B cell (primary cell): Measurements from ENCODE around the gene MRNIP. TPM values are rescaled to one million over a fixed set of nuclear protein-coding genes. Genes with fewer than 3 reads are reported as not detected.

Experiments
- ATAC-seq: fragments of 200-7000 bp; cut with Tn5 transposase; one replicate; pipeline ENCODE4 v1.10.0; 2021; ENCODE audit warnings: low read depth, mild to moderate bottlenecking, moderate number of reproducible peaks, moderate library complexity
- CTCF ChIA-PET: fragments of 350-600 bp; sonication (Branson Sonifier 250); formaldehyde crosslinking; loops from one replicate; lab custom pipeline; 2021; ENCODE audit warnings: antibody characterized with exemption, inconsistent platforms; lab: Charles Lee
- POLR2A ChIA-PET: fragments of 350-600 bp; sonication (Branson Sonifier 250); formaldehyde crosslinking; loops from one replicate; lab custom pipeline; 2021; ENCODE audit warnings: antibody characterized with exemption; lab: Charles Lee
- DNase-seq: peaks from one replicate; pipeline ENCODE4 v3.0.0; 2013
- H2AFZ ChIP-seq: 2 replicates; pipeline ENCODE4 v1.6.1; 2012; ENCODE audit warnings: mild to moderate bottlenecking, low read depth, low read length; ENCODE audit not compliant: insufficient read depth, poor library complexity, severe bottlenecking
- H3K27ac ChIP-seq, 2 donors: 1 replicate in 1 of 2; 2 replicates in 1 of 2; pipeline ENCODE4 v1.5.1; 2012 to 2013; ENCODE audit warnings: low read length in 2 of 2, mild to moderate bottlenecking in 2 of 2, moderate library complexity in 1 of 2
- H3K27me3 ChIP-seq, 4 experiments: fragments of 200-600 bp in 1 of 4; sonication (generic) in 1 of 4; replicated peaks in 1 of 4; 1 replicate in 2 of 4; 2 replicates in 2 of 4; pipeline versions ENCODE4 v1.6.1 to v1.7.0; 2013 to 2016; ENCODE audit warnings: low read length in 3 of 4, mild to moderate bottlenecking in 2 of 4, mixed read lengths in 1 of 4, moderate library complexity in 1 of 4; ENCODE audit not compliant: insufficient read depth in 4 of 4, control insufficient read depth in 3 of 4; ENCODE audit errors: control extremely low read depth in 1 of 4
- H3K36me3 ChIP-seq, 2 experiments: replicated peaks in 1 of 2; 1 replicate in 1 of 2; 2 replicates in 1 of 2; pipeline versions ENCODE4 v1.6.1 to v1.7.1; 2013; ENCODE audit warnings: low read length in 1 of 2; ENCODE audit not compliant: insufficient read depth in 2 of 2, control insufficient read depth in 1 of 2; ENCODE audit errors: control extremely low read depth in 1 of 2, extremely low read depth in 1 of 2
- H3K4me1 ChIP-seq, 2 donors: fragments of 200-600 bp in 1 of 2; sonication (generic) in 1 of 2; 1 replicate in 1 of 2; 2 replicates in 1 of 2; pipeline versions ENCODE4 v1.5.1 to v1.6.1; 2013 to 2017; ENCODE audit warnings: low read length in 2 of 2; ENCODE audit not compliant: control insufficient read depth in 2 of 2, insufficient read depth in 2 of 2
- H3K4me2 ChIP-seq: replicated peaks from 2 replicates; pipeline ENCODE3; 2012; ENCODE audit warnings: mild to moderate bottlenecking, low read depth, low read length; ENCODE audit not compliant: poor library complexity, severe bottlenecking
- H3K4me3 ChIP-seq, 5 experiments: fragments of 200-600 bp in 1 of 5; sonication (generic) in 1 of 5; 1 replicate in 3 of 5; 2 replicates in 2 of 5; pipeline versions ENCODE4 v1.5.1 to v1.7.0; 2011 to 2016; ENCODE audit warnings: low read length in 4 of 5, mild to moderate bottlenecking in 4 of 5, low read depth in 2 of 5, control low read depth in 1 of 5, moderate library complexity in 1 of 5; ENCODE audit not compliant: insufficient read depth in 1 of 5; ENCODE audit errors: control extremely low read depth in 1 of 5, extremely low read depth in 1 of 5
- H3K79me2 ChIP-seq: fragments of 200-600 bp; sonication (generic); one replicate; pipeline ENCODE4 v1.6.0; 2016; ENCODE audit warnings: low read length; ENCODE audit not compliant: control insufficient read depth, insufficient read depth
- H3K9ac ChIP-seq: fragments of 200-600 bp; sonication (generic); 2 replicates; pipeline ENCODE4 v1.6.1; 2017; ENCODE audit warnings: mild to moderate bottlenecking, low read length, moderate library complexity
- H3K9me3 ChIP-seq, 3 donors: one replicate each; pipeline versions ENCODE4 v1.6.1 to v1.7.1; 2013; ENCODE audit warnings: low read length in 2 of 3; ENCODE audit not compliant: control insufficient read depth in 2 of 3, insufficient read depth in 1 of 3; ENCODE audit errors: control extremely low read depth in 1 of 3
- H4K20me1 ChIP-seq: 2 replicates; pipeline ENCODE4 v1.6.0; 2012; ENCODE audit warnings: mild to moderate bottlenecking, low read length; ENCODE audit not compliant: insufficient read depth, control insufficient read depth, poor library complexity, severe bottlenecking
- H3K27ac Mint-ChIP-seq: one replicate; pipeline ENCODE4 v1.8.0; 2021; ENCODE audit warnings: mixed read lengths
- H3K27me3 Mint-ChIP-seq: one replicate; pipeline ENCODE4 v1.8.0; 2021; ENCODE audit warnings: mixed read lengths
- H3K4me1 Mint-ChIP-seq: one replicate; pipeline ENCODE4 v1.8.0; 2021; ENCODE audit warnings: mixed read lengths
- H3K4me3 Mint-ChIP-seq: one replicate; pipeline ENCODE4 v1.8.0; 2021; ENCODE audit warnings: mixed read lengths
- H3K9me3 Mint-ChIP-seq: one replicate; pipeline ENCODE4 v1.8.0; 2022; ENCODE audit warnings: mixed read lengths; ENCODE audit not compliant: insufficient read depth
- EZH2 ChIP-seq: IDR thresholded peaks from 2 replicates; pipeline ENCODE4 v1.6.1; 2012; ENCODE audit warnings: borderline replicate concordance, low read depth, mild to moderate bottlenecking, moderate library complexity, low read length; ENCODE audit not compliant: insufficient read depth, poor library complexity, severe bottlenecking
- WGBS: methylation state at CpG from one replicate; pipeline ENCODE4 v1.1.5; 2013; ENCODE audit warnings: missing lambda C conversion rate; ENCODE audit not compliant: insufficient coverage; 5-methylcytosine and 5-hydroxymethylcytosine counted together
- intact Hi-C: fragments of 100-400 bp; cut with micrococcal nuclease; formaldehyde crosslinking; loops from one replicate; pipeline ENCODE4 v1.10.0; 2022
- polyA plus RNA-seq: library from polyadenylated mRNA; depleted of rRNA; stranded (reverse); fragments of >200 nt; gene quantifications from 2 replicates; pipeline ENCODE4 v1.2.3, GENCODE V29; 2012
- total RNA-seq, 2 donors: library from RNA; stranded (reverse); fragments of 120-200 nt in 1 of 2; gene quantifications; 1 replicate in 1 of 2; 2 replicates in 1 of 2; pipeline versions ENCODE4 v1.2.3 to v1.2.4, GENCODE V29; 2013 to 2022
- TF ChIP-seq, protein P1 (sequence below): fragments of 200-600 bp; IDR thresholded peaks from one replicate; pipeline ENCODE4 v1.8.0; 2022; ENCODE audit warnings: antibody characterized with exemption, mild to moderate bottlenecking

The MRNIP gene
- total and polyA plus RNA-seq, 2 donors (not counting 1 experiment from before 2014, with no cell fraction given), result 152 to 178 TPM

GRCh38 chr5:179883163-179883562 is 24.5 kb upstream of the MRNIP start:
- WGBS, result no CpG with 5 or more reads among the region's 3 CpGs
- CTCF ChIA-PET, result interaction anchor here (0.7 to 0.8 kb wide), 2 partner anchors 13 to 29 kb away, joined by 3 read pairs; no protein-coding TSS in a partner anchor
- Histone ChIP-seq H3K9me3 (peaks cover 2 to 21% (median 13%) of the 10 kb centered on the region in 3 donors), H3K4me1 (no peaks in the 10 kb centered on the region), H3K4me3 (no peak overlapping the region), H3K36me3 (peaks cover 8 to 53% of the 10 kb centered on the region in 2 experiments), H2AFZ (no peak overlapping the region), H3K79me2 (no peaks in the 10 kb centered on the region), H3K9ac (no peak overlapping the region), H3K27ac (no peak overlapping the region), H3K27me3 (no peaks in the 10 kb centered on the region), H3K4me2 (no peak overlapping the region), H4K20me1 (no peaks in the 10 kb centered on the region)
- DNase-seq (no peak), ATAC-seq (no peak)
- Mint-ChIP-seq H3K4me1 (no peaks in the 10 kb centered on the region), H3K9me3 (peaks cover 4% of the 10 kb centered on the region), H3K27ac (no peak overlapping the region), H3K27me3 (no peaks in the 10 kb centered on the region), H3K4me3 (no peak overlapping the region)
- TF ChIP-seq EZH2, result no peak
- TF ChIP-seq, protein P1, sequence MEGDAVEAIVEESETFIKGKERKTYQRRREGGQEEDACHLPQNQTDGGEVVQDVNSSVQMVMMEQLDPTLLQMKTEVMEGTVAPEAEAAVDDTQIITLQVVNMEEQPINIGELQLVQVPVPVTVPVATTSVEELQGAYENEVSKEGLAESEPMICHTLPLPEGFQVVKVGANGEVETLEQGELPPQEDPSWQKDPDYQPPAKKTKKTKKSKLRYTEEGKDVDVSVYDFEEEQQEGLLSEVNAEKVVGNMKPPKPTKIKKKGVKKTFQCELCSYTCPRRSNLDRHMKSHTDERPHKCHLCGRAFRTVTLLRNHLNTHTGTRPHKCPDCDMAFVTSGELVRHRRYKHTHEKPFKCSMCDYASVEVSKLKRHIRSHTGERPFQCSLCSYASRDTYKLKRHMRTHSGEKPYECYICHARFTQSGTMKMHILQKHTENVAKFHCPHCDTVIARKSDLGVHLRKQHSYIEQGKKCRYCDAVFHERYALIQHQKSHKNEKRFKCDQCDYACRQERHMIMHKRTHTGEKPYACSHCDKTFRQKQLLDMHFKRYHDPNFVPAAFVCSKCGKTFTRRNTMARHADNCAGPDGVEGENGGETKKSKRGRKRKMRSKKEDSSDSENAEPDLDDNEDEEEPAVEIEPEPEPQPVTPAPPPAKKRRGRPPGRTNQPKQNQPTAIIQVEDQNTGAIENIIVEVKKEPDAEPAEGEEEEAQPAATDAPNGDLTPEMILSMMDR, result no peak
- intact Hi-C loops, result no loop called here
- POLR2A ChIA-PET, result no interaction called here

- no peak for ATAC-seq
- Mint-ChIP-seq H3K27me3 (no peaks in the 10 kb centered on the region), H3K4me1 (no peaks in the 10 kb centered on the region), H3K4me3 (no peak overlapping the region), H3K9me3 (peaks cover 4% of the 10 kb centered on the region), H3K27ac (no peak overlapping the region)
- WGBS, result 100% methylated on average over 3 of the region's 4 CpGs
- no peak overlapping the region for H3K9ac ChIP-seq
- DNase-seq, result no peak
- peaks cover 8 to 51% of the 10 kb centered on the region in 2 experiments for H3K36me3 ChIP-seq
- CTCF ChIA-PET, result interaction anchor here (0.8 to 1.9 kb wide), 2 partner anchors 28 to 81 kb away, joined by 3 to 4 read pairs; no protein-coding TSS in a partner anchor
- H3K79me2 ChIP-seq, result no peaks in the 10 kb centered on the region
- H3K9me3 ChIP-seq, result peaks cover 2 to 21% (median 13%) of the 10 kb centered on the region in 3 donors
- no peak overlapping the region for H3K4me2 ChIP-seq
- no peaks in the 10 kb centered on the region for H3K4me1 ChIP-seq
- TF ChIP-seq, protein P1, result no peak
- TF ChIP-seq EZH2, result no peak
- H3K27ac ChIP-seq, result no peak overlapping the region
- H3K4me3 ChIP-seq, result no peak overlapping the region
- H2AFZ ChIP-seq, result no peak overlapping the region
- H4K20me1 ChIP-seq, result no peaks in the 10 kb centered on the region
- intact Hi-C loops, result no loop called here
- no peaks in the 10 kb centered on the region for H3K27me3 ChIP-seq
- POLR2A ChIA-PET, result no interaction called here
These were observed 23.7 kb upstream of the MRNIP start for GRCh38 chr5:179882338-179882737.
